Suprapubic skin (tissue), 3 donors: Measurements from ENCODE around the gene GPRASP2.

Experiments used
- CTCF ChIP-seq, 2 donors: fragments of 200-600 bp in 1 of 2; fragments of 450-650 bp in 1 of 2; sonication (generic) in 1 of 2; IDR thresholded peaks; one replicate each; pipeline ENCODE4 v1.5.1; 2016 to 2019; ENCODE audit warnings: antibody characterized with exemption in 2 of 2, mild to moderate bottlenecking in 1 of 2, moderate library complexity in 1 of 2
- POLR2A ChIP-seq, 2 donors: fragments of 450-650 bp; IDR thresholded peaks; one replicate each; pipeline ENCODE4 v1.6.1; 2017; ENCODE audit warnings: antibody characterized with exemption in 2 of 2, mild to moderate bottlenecking in 2 of 2, moderate library complexity in 2 of 2

- TF ChIP-seq POLR2A (IDR thresholded peaks at IDR 0.05) (no peak), CTCF (IDR thresholded peaks at IDR 0.05) (no peak)
Measured at GRCh38 chrX:102728646-102729045, 16.4 kb downstream of the GPRASP2 start.
